Thyroid gland (tissue), 4 donors: ENCODE measurements around the gene SLC39A10. TPM values are rescaled to one million over a fixed set of nuclear protein-coding genes. Genes with fewer than 3 reads are reported as not detected.
A peak's percentile ranks its signal among the peaks of the same experiment; 100 is the strongest.
"Not testable (repeated sequence)": the region's sequence is repeated elsewhere in the genome, so short reads cannot be mapped to it uniquely, and the experiment has no call there.

Experiments
- DNase-seq, 2 donors: peaks; one replicate each; pipeline ENCODE4 v3.0.0-alpha.2; 2019
- H3K27ac ChIP-seq, 3 donors: fragments of 200-600 bp; sonication (generic); 1 replicate in 2 of 3; 2 replicates in 1 of 3; pipeline ENCODE4 v1.5.1; 2016 to 2019; ENCODE audit warnings: mild to moderate bottlenecking in 1 of 3, moderate library complexity in 1 of 3
- H3K27me3 ChIP-seq: fragments of 200-600 bp; sonication (generic); one replicate; pipeline ENCODE4 v1.5.1; 2019
- H3K36me3 ChIP-seq, 2 donors: fragments of 200-600 bp; sonication (generic); one replicate each; pipeline ENCODE4 v1.5.1; 2016 to 2019
- H3K4me1 ChIP-seq, 2 donors: fragments of 200-600 bp; sonication (generic); one replicate each; pipeline ENCODE4 v1.5.1; 2017 to 2019
- H3K4me3 ChIP-seq, 3 donors: fragments of 200-600 bp; sonication (generic); replicated peaks in 1 of 3; 1 replicate in 2 of 3; 2 replicates in 1 of 3; pipeline ENCODE4 v1.5.1; 2016; ENCODE audit warnings: mild to moderate bottlenecking in 1 of 3
- H3K9me3 ChIP-seq: fragments of 200-600 bp; sonication (generic); one replicate; pipeline ENCODE4 v1.5.1; 2017
- CTCF ChIP-seq, 6 experiments: fragments of 200-600 bp in 3 of 6; fragments of 450-650 bp in 3 of 6; sonication (generic) in 3 of 6; IDR thresholded peaks; one replicate each; pipeline ENCODE4 v1.5.1; 2016 to 2019; ENCODE audit warnings: antibody characterized with exemption in 6 of 6, mild to moderate bottlenecking in 2 of 6, inconsistent platforms in 1 of 6, moderate library complexity in 1 of 6
- POLR2A ChIP-seq, 2 donors: fragments of 450-650 bp; IDR thresholded peaks; one replicate each; pipeline ENCODE4 v1.6.1; 2017; ENCODE audit warnings: antibody characterized with exemption in 2 of 2, mild to moderate bottlenecking in 2 of 2, moderate library complexity in 1 of 2
- WGBS, 2 donors: methylation state at CpG; one replicate each; pipeline ENCODE4 v1.1.5; 2017; 5-methylcytosine and 5-hydroxymethylcytosine counted together
- intact Hi-C: fragments of 100-400 bp; cut with DNase I; formaldehyde crosslinking; loops from one replicate; pipeline ENCODE4 v1.15.1; 2023
- total RNA-seq, 4 donors: library from RNA; depleted of rRNA; stranded (reverse); fragments of >200 nt; gene quantifications; one replicate each; pipeline ENCODE4 v1.2.3, GENCODE V29; 2016

The SLC39A10 gene
- total RNA-seq, 4 donors from 2014 or later: 74.4 to 119 (median 93.5) TPM

GRCh38 chr2:195686564-195686963, 29.5 kb downstream of the SLC39A10 start:
- Histone ChIP-seq H3K36me3 (peaks cover 0 to 3% of the 10 kb centered on the region in 2 donors), H3K9me3 (no peaks in the 10 kb centered on the region), H3K4me1 (peaks cover 11 to 12% of the 10 kb centered on the region in 2 donors), H3K4me3 (no peak overlapping the region), H3K27me3 (no peaks in the 10 kb centered on the region), H3K27ac (peak overlapping the region in 2 of 3 donors; percentile 15 to 22)
- TF ChIP-seq POLR2A (IDR thresholded peaks at IDR 0.05) (no peak), CTCF (IDR thresholded peaks at IDR 0.05) (no peak)
- intact Hi-C loops: no loop called here
- no peak for DNase-seq

GRCh38 chr2:195687320-195688086, 30.5 kb downstream of the SLC39A10 start:
- 73 to 85% methylated on average over 2 of the region's 2 CpGs for WGBS, 2 donors
- Histone ChIP-seq H3K4me1 (peaks cover 11 to 12% of the 10 kb centered on the region in 2 donors), H3K4me3 (no peak overlapping the region), H3K27me3 (no peaks in the 10 kb centered on the region), H3K36me3 (peaks cover 0 to 3% of the 10 kb centered on the region in 2 donors), H3K27ac (peak overlapping the region in 2 of 3 donors; percentile 15 to 22), H3K9me3 (no peaks in the 10 kb centered on the region)
- DNase-seq: no peak
- intact Hi-C loops: no loop called here
- no peak for TF ChIP-seq CTCF (IDR thresholded peaks at IDR 0.05)
- no peak for TF ChIP-seq POLR2A (IDR thresholded peaks at IDR 0.05)

DNA sequence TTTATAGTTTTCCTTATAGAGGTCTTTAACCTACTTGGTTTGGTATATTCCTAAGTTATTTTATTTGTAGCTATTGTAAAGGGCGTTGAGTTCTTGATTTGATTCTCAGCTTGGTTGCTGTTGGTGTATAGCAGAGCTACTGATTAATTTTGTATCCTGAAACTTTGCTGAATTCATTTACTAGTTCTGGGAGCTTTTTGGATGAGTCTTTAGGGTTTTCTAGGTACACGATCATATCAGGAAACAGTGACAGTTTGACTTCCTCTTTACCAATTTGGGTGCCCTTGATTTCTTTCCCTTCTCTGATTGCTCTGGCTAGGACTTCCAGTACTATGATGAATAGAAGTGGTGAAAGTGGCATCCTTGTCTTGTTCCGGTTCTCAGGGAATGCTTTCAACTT, 35.5 kb downstream of the SLC39A10 start:
- H3K4me1 ChIP-seq, H3K9me3 ChIP-seq, H3K27ac ChIP-seq, DNase-seq, H3K27me3 ChIP-seq, intact Hi-C loops, H3K36me3 ChIP-seq, H3K4me3 ChIP-seq: not testable (repeated sequence)
- WGBS, 2 donors: 88 to 92% methylated on average over 3 of the region's 3 CpGs

DNA sequence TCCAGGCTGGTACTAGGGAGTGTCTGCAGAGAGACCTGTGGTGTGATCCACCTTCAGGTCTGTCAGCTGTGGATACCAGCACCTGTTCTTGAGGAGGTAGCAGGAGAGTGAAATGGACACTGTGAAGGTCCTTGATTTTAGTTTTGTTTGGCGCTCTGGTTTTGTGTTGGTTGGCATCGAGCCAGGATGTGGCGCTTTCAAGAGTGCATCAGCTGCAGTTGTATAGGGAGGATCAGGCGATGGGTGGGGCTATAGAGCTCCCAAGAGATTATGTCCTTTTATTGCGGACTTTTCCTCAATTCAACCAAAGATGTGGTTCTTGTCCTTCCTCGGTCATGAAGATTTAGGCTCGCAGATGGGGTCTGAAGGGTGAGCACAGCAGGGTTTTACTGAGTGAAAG, 37.5 kb downstream of the SLC39A10 start:
- Histone ChIP-seq H3K27ac (no peak overlapping the region), H3K27me3 (no peaks in the 10 kb centered on the region), H3K4me1 (no peaks in the 10 kb centered on the region), H3K4me3 (no peak overlapping the region), H3K36me3 (peaks cover 0 to 3% of the 10 kb centered on the region in 2 donors), H3K9me3 (no peaks in the 10 kb centered on the region)
- TF ChIP-seq POLR2A (IDR thresholded peaks at IDR 0.05) (no peak), CTCF (IDR thresholded peaks at IDR 0.05) (no peak)
- intact Hi-C loops: no loop called here
- 78 to 80% methylated on average over 7 of the region's 7 CpGs for WGBS, 2 donors
- DNase-seq: peak; percentile 35 to 37

- no peak for TF ChIP-seq POLR2A (IDR thresholded peaks at IDR 0.05)
- TF ChIP-seq CTCF (IDR thresholded peaks at IDR 0.05): no peak
- H3K9me3 ChIP-seq: no peaks in the 10 kb centered on the region
- peaks cover 0 to 3% of the 10 kb centered on the region in 2 donors for H3K36me3 ChIP-seq
- no peak overlapping the region for H3K27ac ChIP-seq
- WGBS, 2 donors: 93 to 94% methylated on average over 6 to 8 of the region's 8 CpGs
- no peak overlapping the region for H3K4me3 ChIP-seq
- intact Hi-C loops: no loop called here
- DNase-seq: no peak
- H3K27me3 ChIP-seq: no peaks in the 10 kb centered on the region
- H3K4me1 ChIP-seq: no peaks in the 10 kb centered on the region
These were observed 38.1 kb downstream of the SLC39A10 start for GRCh38 chr2:195695002-195695631.
